Keratinocyte (primary cell): Measurements from ENCODE around the gene DENND5A. TPM values are rescaled to one million over a fixed set of nuclear protein-coding genes. Genes with fewer than 3 reads are reported as not detected.

Experiments
- DNase-seq: peaks from one replicate; pipeline ENCODE4 v3.0.0-alpha.2; 2011; ENCODE audit warnings: low read depth, missing footprints, low spot score
- FAIRE-seq: peaks from 2 replicates; lab custom pipeline; 2011; peaks lifted over from hg19 to GRCh38; lab: Jason Lieb, UNC
- H2AFZ ChIP-seq: 2 replicates; pipeline ENCODE4 v1.6.0; 2012; ENCODE audit warnings: low read length, control low read depth, inconsistent platforms; ENCODE audit not compliant: control insufficient read depth
- H3K27ac ChIP-seq: 2 replicates; pipeline ENCODE4 v1.5.1; 2011; ENCODE audit warnings: low read length; ENCODE audit not compliant: control insufficient read depth, insufficient read depth
- H3K27me3 ChIP-seq: 3 replicates; pipeline ENCODE4 v1.6.0; 2011; ENCODE audit warnings: low read length; ENCODE audit not compliant: control insufficient read depth, insufficient read depth; ENCODE audit errors: extremely low read depth
- H3K36me3 ChIP-seq, 2 experiments: 2 replicates in 1 of 2; 3 replicates in 1 of 2; pipeline ENCODE4 v1.5.1; 2011; ENCODE audit warnings: low read length in 2 of 2, mild to moderate bottlenecking in 1 of 2; ENCODE audit not compliant: control insufficient read depth in 2 of 2, insufficient read depth in 2 of 2; ENCODE audit errors: extremely low read depth in 1 of 2
- H3K4me1 ChIP-seq: 3 replicates; pipeline ENCODE4 v1.5.1; 2011; ENCODE audit warnings: low read length; ENCODE audit not compliant: control insufficient read depth, insufficient read depth; ENCODE audit errors: extremely low read depth
- H3K4me2 ChIP-seq: 3 replicates; pipeline ENCODE4 v1.6.0; 2011; ENCODE audit warnings: low read depth, low read length; ENCODE audit not compliant: control insufficient read depth, insufficient read depth; ENCODE audit errors: extremely low read depth
- H3K4me3 ChIP-seq, 3 experiments: fragments of 200-600 bp in 1 of 3; sonication (generic) in 1 of 3; 2 replicates in 2 of 3; 3 replicates in 1 of 3; pipeline ENCODE4 v1.5.1; 2011 to 2016; ENCODE audit warnings: low read length in 3 of 3, mild to moderate bottlenecking in 3 of 3, control low read depth in 2 of 3, inconsistent platforms in 1 of 3, low read depth in 1 of 3, mixed read lengths in 1 of 3, mixed run types in 1 of 3, moderate library complexity in 1 of 3; ENCODE audit not compliant: control insufficient read depth in 2 of 3, insufficient read depth in 2 of 3; ENCODE audit errors: extremely low read depth in 1 of 3
- H3K79me2 ChIP-seq: 2 replicates; pipeline ENCODE4 v1.6.0; 2012; ENCODE audit warnings: low read length; ENCODE audit not compliant: control insufficient read depth, insufficient read depth
- H3K9ac ChIP-seq: 3 replicates; pipeline ENCODE4 v1.6.0; 2011; ENCODE audit warnings: low read length; ENCODE audit not compliant: control insufficient read depth, insufficient read depth; ENCODE audit errors: extremely low read depth
- H3K9me1 ChIP-seq: 3 replicates; pipeline ENCODE4 v1.6.0; 2011; ENCODE audit warnings: low read length; ENCODE audit not compliant: control insufficient read depth, insufficient read depth; ENCODE audit errors: extremely low read depth
- H3K9me3 ChIP-seq: 2 replicates; pipeline ENCODE4 v1.5.1; 2012; ENCODE audit warnings: low read depth, low read length; ENCODE audit not compliant: control insufficient read depth
- H4K20me1 ChIP-seq: 3 replicates; pipeline ENCODE4 v1.6.0; 2011; ENCODE audit warnings: low read length; ENCODE audit not compliant: control insufficient read depth, insufficient read depth; ENCODE audit errors: extremely low read depth
- EZH2 ChIP-seq: IDR thresholded peaks from one replicate; pipeline ENCODE4 v1.6.1; 2012; ENCODE audit warnings: inconsistent platforms, mild to moderate bottlenecking, low read length, moderate library complexity
- dilution Hi-C: fragments of 300-500 bp; cut with MboI; formaldehyde crosslinking; loops from one replicate; pipeline ENCODE4 v1.7.0; 2020; ENCODE audit warnings: low sequenced_read_pairs; ENCODE audit not compliant: extremely low pct_ligation_motif_present
- polyA plus RNA-seq, 5 experiments: library from polyadenylated mRNA; depleted of rRNA in 3 of 5; stranded (reverse) in 3 of 5; stranded (forward) in 1 of 5; unstranded in 1 of 5; fragments of >200 nt; gene quantifications; 1 replicate in 1 of 5; 2 replicates in 3 of 5; 3 replicates in 1 of 5; pipeline versions ENCODE4 v1.2.1 to v1.2.3, GENCODE V29; 2011 to 2012; ENCODE audit warnings: missing spikeins in 2 of 5, low read depth in 1 of 5, low replicate concordance in 1 of 5
- small RNA-seq, 3 experiments: library from RNA; depleted of rRNA; stranded (forward); fragments of <200 nt; gene quantifications; one replicate each; pipeline ENCODE3, GENCODE V24; 2012; ENCODE audit warnings: low read depth in 3 of 3, low replicate concordance in 1 of 3; ENCODE audit not compliant: insufficient read length in 3 of 3
- TF ChIP-seq, protein P1 (sequence below), 3 experiments: IDR thresholded peaks in 1 of 3; conservative IDR thresholded peaks in 1 of 3; optimal IDR thresholded peaks in 1 of 3; 2 replicates in 2 of 3; 3 replicates in 1 of 3; pipeline versions ENCODE3 to v1.5.1; 2011; ENCODE audit warnings: low read length in 3 of 3, mild to moderate bottlenecking in 3 of 3, moderate library complexity in 2 of 3, control low read depth in 1 of 3, inconsistent platforms in 1 of 3; ENCODE audit not compliant: insufficient read depth in 2 of 3; ENCODE audit errors: extremely low read depth in 1 of 3

DENND5A gene
- polyA plus RNA-seq, 1 donor (not counting 4 experiments of a cell fraction or from before 2014, with no cell fraction given) = 49.1 TPM

DNA sequence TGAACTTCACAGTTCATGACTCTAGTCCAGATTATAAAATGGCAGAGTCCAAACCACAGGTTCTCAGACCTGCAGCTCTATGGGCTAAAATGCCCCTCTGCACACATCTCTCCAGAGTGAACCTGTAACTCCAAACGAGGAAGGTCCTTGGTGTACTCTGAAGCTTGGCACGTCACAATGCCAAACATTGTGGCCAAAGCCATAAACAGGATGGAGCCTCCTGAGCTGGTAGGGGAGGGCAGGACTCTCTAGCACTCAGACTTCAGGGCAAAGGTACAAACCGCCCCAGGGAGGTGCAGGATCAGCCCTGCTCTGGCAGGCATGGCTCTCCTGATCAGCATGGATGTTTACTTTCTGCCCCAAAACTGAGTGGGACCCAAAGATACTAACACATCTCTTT, 176.1 kb downstream of the DENND5A start:
- no peaks in the 10 kb centered on the region for H3K36me3 ChIP-seq
- H3K9me1 ChIP-seq = no peaks in the 10 kb centered on the region
- no peak for DNase-seq
- no peak for FAIRE-seq
- H3K4me2 ChIP-seq = no peak overlapping the region
- H2AFZ ChIP-seq = no peak overlapping the region
- no peak overlapping the region for H3K9ac ChIP-seq
- no peaks in the 10 kb centered on the region for H3K9me3 ChIP-seq
- no peaks in the 10 kb centered on the region for H3K79me2 ChIP-seq
- no peak overlapping the region for H3K27ac ChIP-seq
- H3K4me3 ChIP-seq = no peak overlapping the region
- no peaks in the 10 kb centered on the region for H4K20me1 ChIP-seq
- no peak for TF ChIP-seq EZH2
- TF ChIP-seq, protein P1, sequence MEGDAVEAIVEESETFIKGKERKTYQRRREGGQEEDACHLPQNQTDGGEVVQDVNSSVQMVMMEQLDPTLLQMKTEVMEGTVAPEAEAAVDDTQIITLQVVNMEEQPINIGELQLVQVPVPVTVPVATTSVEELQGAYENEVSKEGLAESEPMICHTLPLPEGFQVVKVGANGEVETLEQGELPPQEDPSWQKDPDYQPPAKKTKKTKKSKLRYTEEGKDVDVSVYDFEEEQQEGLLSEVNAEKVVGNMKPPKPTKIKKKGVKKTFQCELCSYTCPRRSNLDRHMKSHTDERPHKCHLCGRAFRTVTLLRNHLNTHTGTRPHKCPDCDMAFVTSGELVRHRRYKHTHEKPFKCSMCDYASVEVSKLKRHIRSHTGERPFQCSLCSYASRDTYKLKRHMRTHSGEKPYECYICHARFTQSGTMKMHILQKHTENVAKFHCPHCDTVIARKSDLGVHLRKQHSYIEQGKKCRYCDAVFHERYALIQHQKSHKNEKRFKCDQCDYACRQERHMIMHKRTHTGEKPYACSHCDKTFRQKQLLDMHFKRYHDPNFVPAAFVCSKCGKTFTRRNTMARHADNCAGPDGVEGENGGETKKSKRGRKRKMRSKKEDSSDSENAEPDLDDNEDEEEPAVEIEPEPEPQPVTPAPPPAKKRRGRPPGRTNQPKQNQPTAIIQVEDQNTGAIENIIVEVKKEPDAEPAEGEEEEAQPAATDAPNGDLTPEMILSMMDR (optimal IDR thresholded peaks at IDR 0.05 in 1 of 3, IDR thresholded peaks at IDR 0.05 in 1 of 3, conservative IDR thresholded peaks at IDR 0.05 in 1 of 3; ENCODE audit: extremely low read depth in 1 of 3, insufficient read depth in 2 of 3, low read length in 3 of 3) = no peak
- peaks cover 8% of the 10 kb centered on the region for H3K4me1 ChIP-seq
- dilution Hi-C loops = no loop called here
- H3K27me3 ChIP-seq = peaks cover 16% of the 10 kb centered on the region

Small RNA genes within 50 kb of the gene (small RNA-seq; reads per million reads assigned to genes)
- gene MIR5691 (0 reads per million in 3 experiments), gene RF00017 (0 reads per million in 3 experiments)

Other genes starting within 250 kb of the DENND5A start
- 0.70 to 2.3 TPM (median 1.5 TPM) in 3 replicates for gene SCUBE2, start 173.8 kb downstream of the DENND5A start, polyA plus RNA-seq
- 41.6 to 69.3 TPM (median 53.6 TPM) in 3 replicates for gene TMEM41B, start 49.2 kb upstream of the DENND5A start, polyA plus RNA-seq
- gene IPO7, start 119.3 kb upstream of the DENND5A start, polyA plus RNA-seq = 57.1 to 115 TPM (median 75.2 TPM) in 3 replicates
- 22.4 to 38.6 TPM (median 32.0 TPM) in 3 replicates for gene ZNF143, start 195.7 kb upstream of the DENND5A start, polyA plus RNA-seq